Adrenal gland (tissue), 5 donors: Measurements from ENCODE around the gene CLASP1.

Experiments
- CTCF ChIP-seq, 6 experiments: fragments of 450-650 bp in 4 of 6; fragments of 200-600 bp in 2 of 6; sonication (generic) in 1 of 6; IDR thresholded peaks; 1 replicate in 5 of 6; 2 replicates in 1 of 6; pipeline versions ENCODE4 v1.5.1 to v1.8.0; 2016 to 2021; ENCODE audit warnings: antibody characterized with exemption in 6 of 6, mild to moderate bottlenecking in 2 of 6, moderate library complexity in 1 of 6
- POLR2A ChIP-seq, 2 donors: fragments of 450-650 bp; IDR thresholded peaks; one replicate each; pipeline ENCODE4 v1.6.1; 2017; ENCODE audit warnings: antibody characterized with exemption in 2 of 2, mild to moderate bottlenecking in 2 of 2, moderate library complexity in 1 of 2
- donor health status: DM: no; HTN: no; CAD: no.

- TF ChIP-seq POLR2A (IDR thresholded peaks at IDR 0.05) (no peak), CTCF (IDR thresholded peaks at IDR 0.05) (no peak)
Measured at GRCh38 chr2:121490584-121491133, 158.6 kb downstream of the CLASP1 start.
